Airway epithelial cell (primary cell): Measurements from ENCODE around the gene OR4C12. TPM values are rescaled to one million over a fixed set of nuclear protein-coding genes. Genes with fewer than 3 reads are reported as not detected.

Experiments used
- total RNA-seq: library from RNA; depleted of rRNA; stranded (reverse); fragments of >200 nt; gene quantifications from 2 replicates; pipeline ENCODE4 v1.2.3, GENCODE V29; 2015

Gene OR4C12
- not detected in 2 replicates for total RNA-seq

GRCh38 chr11:49982435-49982834 is at the start of gene OR4C12:
TSS of gene OR4C12 (minus strand) at chr11:49982535. CDS start at chr11:49982501, 34 bp downstream.

DNA sequence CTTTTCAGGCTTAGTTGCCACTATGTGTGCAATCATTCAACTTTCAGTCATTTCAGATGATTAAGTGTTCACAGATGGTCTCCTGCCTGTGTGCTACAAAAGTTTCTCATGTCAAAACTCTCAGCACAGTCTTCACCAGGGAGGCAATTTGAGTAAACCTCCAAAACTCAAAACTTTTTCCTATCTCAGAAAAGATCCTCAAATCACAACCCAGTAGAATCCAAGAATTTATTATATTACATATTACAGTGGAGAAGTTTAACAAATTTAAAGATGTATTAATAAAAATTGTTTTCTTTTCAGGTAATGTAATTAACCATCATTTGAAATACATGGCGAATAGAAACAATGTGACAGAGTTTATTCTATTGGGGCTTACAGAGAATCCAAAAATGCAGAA is 30.2 kb downstream of the OR4C12 start, which contains the start of gene OR4C13:
Gene OR4C13, plus strand, starts transcription at position 301 of the 400 bp plus-strand sequence. Its CDS starts 32 bp downstream, at position 333.

Other genes starting within 250 kb of the OR4C12 start
- not detected in 2 replicates for gene OR4C13, start 30.1 kb downstream of the OR4C12 start, total RNA-seq
- not detected in 2 replicates for gene OR4C45, start 50.3 kb upstream of the OR4C12 start, total RNA-seq